ENCODE results near the gene NDN. TPM values are rescaled to one million over a fixed set of nuclear protein-coding genes. Genes with fewer than 3 reads are reported as not detected.
"Not testable (repeated sequence)": the region's sequence is repeated elsewhere in the genome, so short reads cannot be mapped to it uniquely, and the experiment has no call there.

Gene NDN, protein sequence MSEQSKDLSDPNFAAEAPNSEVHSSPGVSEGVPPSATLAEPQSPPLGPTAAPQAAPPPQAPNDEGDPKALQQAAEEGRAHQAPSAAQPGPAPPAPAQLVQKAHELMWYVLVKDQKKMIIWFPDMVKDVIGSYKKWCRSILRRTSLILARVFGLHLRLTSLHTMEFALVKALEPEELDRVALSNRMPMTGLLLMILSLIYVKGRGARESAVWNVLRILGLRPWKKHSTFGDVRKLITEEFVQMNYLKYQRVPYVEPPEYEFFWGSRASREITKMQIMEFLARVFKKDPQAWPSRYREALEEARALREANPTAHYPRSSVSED
- total RNA-seq (10 to 100 TPM; 17.1 to 54.1 (median 30.7) TPM), polyA plus RNA-seq (10 to 100 TPM; 10.4 to 20.8 (median 16.2) TPM)
- long read RNA-seq, donor 1, transcript NDN-202 (1 exons, 1,627 nt): major isoform, 103 of 103 reads
- long read RNA-seq, donor 1, partial matches to known transcripts: 0 of 103 reads
- long read RNA-seq, donor 1, other reads (novel, unspliced or antisense): 0 of 103 reads
- long read RNA-seq, donor 2, transcript NDN-202 (1 exons, 1,627 nt): major isoform, 87 of 88 reads
- long read RNA-seq, donor 2, partial matches to known transcripts: 0 of 88 reads
- long read RNA-seq, donor 2, other reads (novel, unspliced or antisense): 0 of 88 reads

DNA sequence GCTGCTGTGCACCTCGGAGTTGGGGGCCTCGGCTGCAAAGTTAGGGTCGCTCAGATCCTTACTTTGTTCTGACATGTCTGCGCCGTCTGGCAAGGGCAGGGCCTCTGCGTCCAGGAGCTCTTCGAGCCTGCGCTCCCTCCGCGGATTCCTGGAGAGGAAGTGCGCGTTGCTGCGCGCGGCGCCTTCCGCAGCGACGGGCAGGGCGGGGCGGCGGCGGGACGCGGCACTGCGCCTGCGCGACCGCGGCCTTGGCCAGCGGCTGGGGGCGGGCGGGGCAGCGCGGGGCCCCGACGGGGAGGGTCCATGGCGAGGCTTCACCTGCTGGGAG is at the start of gene NDN:
NDN (minus strand) TSS at position 163 of the 328 bp plus-strand sequence; CDS start at position 75, 88 bp downstream.
- Histone ChIP-seq H3K4me3 (peak within 1 kb of the TSS; percentile 21 to 70 (median 46)), H3K27me3 (replicated peaks in 1 of 7) (peaks cover 0 to 23% (median 0%) of the 10 kb centered on the region in 7 donors), H3K4me1 (peaks cover 0 to 8% (median 0%) of the 10 kb centered on the region in 6 donors), H3K27ac (peak within 1 kb of the TSS in 3 of 8 donors; percentile 42 to 54 (median 51)), H3K36me3 (no peaks in the 10 kb centered on the region), H3K9me3 (peaks cover 0 to 14% (median 0%) of the 10 kb centered on the region in 8 donors)
- intact Hi-C loops (cut with DNase I; ENCODE audit: low total_unique reads): no loop called here
- 22 to 32% (median 32%) methylated on average over 18 to 38 of the region's 38 CpGs for WGBS, 5 donors
- TF ChIP-seq, protein P1, sequence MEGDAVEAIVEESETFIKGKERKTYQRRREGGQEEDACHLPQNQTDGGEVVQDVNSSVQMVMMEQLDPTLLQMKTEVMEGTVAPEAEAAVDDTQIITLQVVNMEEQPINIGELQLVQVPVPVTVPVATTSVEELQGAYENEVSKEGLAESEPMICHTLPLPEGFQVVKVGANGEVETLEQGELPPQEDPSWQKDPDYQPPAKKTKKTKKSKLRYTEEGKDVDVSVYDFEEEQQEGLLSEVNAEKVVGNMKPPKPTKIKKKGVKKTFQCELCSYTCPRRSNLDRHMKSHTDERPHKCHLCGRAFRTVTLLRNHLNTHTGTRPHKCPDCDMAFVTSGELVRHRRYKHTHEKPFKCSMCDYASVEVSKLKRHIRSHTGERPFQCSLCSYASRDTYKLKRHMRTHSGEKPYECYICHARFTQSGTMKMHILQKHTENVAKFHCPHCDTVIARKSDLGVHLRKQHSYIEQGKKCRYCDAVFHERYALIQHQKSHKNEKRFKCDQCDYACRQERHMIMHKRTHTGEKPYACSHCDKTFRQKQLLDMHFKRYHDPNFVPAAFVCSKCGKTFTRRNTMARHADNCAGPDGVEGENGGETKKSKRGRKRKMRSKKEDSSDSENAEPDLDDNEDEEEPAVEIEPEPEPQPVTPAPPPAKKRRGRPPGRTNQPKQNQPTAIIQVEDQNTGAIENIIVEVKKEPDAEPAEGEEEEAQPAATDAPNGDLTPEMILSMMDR (IDR thresholded peaks at IDR 0.05 in 8 of 11, conservative IDR thresholded peaks at IDR 0.05 in 3 of 11): no peak
- peak; percentile 36 to 75 (median 71) for TF ChIP-seq POLR2AphosphoS5 (IDR thresholded peaks at IDR 0.05)
- DNase-seq: no peak

DNA sequence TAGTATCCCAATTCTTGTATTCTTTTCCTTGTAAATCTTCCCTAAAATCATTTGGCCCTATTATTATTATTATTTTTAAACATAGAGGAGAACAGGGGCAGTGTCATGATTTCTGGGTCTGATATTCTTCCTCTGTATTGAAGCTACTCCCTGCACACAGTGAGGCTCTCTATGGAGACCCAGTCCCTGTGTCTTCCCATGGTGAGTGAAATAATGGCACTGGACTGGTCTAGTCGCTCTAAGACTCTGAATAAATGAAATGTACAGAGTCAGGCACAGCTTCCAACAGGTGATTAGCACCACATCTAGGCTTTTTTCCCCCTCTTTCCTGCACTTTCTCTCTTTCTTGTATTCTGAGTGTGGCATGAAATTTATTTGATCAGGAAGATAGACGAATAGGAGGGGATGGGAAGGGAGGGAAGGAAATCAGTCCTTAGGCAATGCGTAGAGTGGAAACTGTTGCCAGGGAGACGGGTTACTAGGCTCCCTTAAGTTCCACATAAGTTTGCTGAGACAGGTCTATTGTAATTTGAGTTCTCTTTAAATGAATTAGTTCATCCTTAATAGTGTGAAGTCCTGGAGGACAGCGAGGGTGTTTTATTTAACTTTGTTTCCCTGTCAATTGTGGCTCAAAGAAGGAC is 49.0 kb upstream of the NDN start:
- TF ChIP-seq, protein P1 (IDR thresholded peaks at IDR 0.05 in 8 of 11, conservative IDR thresholded peaks at IDR 0.05 in 3 of 11): no peak
- TF ChIP-seq POLR2AphosphoS5 (IDR thresholded peaks at IDR 0.05) (no peak), POLR2A (IDR thresholded peaks at IDR 0.05) (no peak)
- WGBS, 5 donors: 37 to 50% (median 39%) methylated on average over 5 of the region's 5 CpGs
- Histone ChIP-seq H3K4me3 (no peak overlapping the region), H3K4me1 (no peaks in the 10 kb centered on the region), H3K36me3 (no peaks in the 10 kb centered on the region), H3K9me3 (peaks cover 0 to 16% (median 6%) of the 10 kb centered on the region in 8 donors), H3K27ac (no peak overlapping the region), H3K27me3 (replicated peaks in 1 of 7) (no peaks in the 10 kb centered on the region)
- DNase-seq: no peak
- intact Hi-C loops (cut with DNase I; ENCODE audit: low total_unique reads): no loop called here

DNA sequence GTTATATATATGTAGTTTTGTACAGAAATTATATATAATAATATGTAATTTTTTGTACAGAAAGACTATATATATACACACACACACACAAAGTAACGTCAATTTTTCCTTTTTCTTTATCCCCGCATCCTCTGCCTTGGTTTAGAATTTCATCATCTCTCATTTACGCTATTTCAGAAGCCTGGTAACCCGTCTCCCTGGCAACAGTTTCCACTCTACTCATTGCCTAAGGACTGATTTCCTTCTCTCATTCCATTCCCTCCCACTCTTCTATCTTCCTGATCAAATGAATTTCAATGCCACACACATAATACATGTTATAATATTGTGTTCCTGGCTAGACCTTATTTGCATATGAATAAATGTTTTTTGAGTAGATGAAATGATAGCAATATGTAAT is 47.8 kb upstream of the NDN start:
- Histone ChIP-seq H3K4me1 (no peaks in the 10 kb centered on the region), H3K9me3 (peaks cover 0 to 15% (median 5%) of the 10 kb centered on the region in 8 donors), H3K27ac (no peak overlapping the region), H3K4me3 (no peak overlapping the region), H3K27me3 (replicated peaks in 1 of 7) (no peaks in the 10 kb centered on the region), H3K36me3 (no peaks in the 10 kb centered on the region)
- no peak for DNase-seq
- intact Hi-C loops (cut with DNase I; ENCODE audit: low total_unique reads): no loop called here
- TF ChIP-seq, protein P1 (IDR thresholded peaks at IDR 0.05 in 8 of 11, conservative IDR thresholded peaks at IDR 0.05 in 3 of 11): no peak
- no peak for TF ChIP-seq POLR2AphosphoS5 (IDR thresholded peaks at IDR 0.05)
- TF ChIP-seq POLR2A (IDR thresholded peaks at IDR 0.05): no peak
- 60 to 81% (median 62%) methylated on average over 4 of the region's 4 CpGs for WGBS, 5 donors

DNA sequence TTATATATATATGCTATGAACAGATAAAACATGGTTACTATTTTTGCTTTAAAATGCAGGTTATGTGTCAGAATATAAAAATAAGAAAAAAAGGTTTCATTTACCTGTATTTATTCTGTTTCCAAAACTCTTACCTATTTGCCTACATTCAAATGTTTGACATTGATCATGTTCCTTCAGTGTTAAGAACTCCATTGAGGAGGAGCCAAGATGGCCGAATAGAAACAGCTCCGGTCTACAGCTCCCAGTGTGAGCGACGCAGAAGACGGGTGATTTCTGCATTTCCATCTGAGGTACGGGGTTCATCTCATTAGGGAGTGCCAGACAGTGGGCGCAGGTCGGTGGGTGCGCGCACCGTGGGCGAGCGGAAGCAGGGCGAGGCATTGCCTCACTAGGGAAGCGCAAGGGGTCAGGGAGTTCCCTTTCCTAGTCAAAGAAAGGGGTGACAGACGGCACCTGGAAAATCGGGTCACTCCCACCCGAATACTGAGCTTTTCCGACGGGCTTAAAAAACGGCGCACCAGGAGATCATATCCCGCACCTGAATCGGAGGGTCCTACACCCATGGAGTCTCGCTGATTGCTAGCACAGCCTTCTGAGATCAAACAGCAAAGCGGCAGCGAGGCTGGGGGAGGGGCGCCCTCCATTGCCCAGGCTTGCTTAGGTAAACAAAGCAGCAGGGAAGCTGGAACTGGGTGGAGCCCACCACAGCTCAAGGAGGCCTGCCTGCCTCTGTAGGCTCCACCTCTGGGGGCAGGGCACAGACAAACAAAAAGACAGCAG is 27.0 kb upstream of the NDN start:
- H3K27me3 ChIP-seq (replicated peaks in 1 of 7); H3K4me3 ChIP-seq; H3K36me3 ChIP-seq; H3K27ac ChIP-seq; intact Hi-C loops (cut with DNase I; ENCODE audit: low total_unique reads); DNase-seq; H3K4me1 ChIP-seq: not testable (repeated sequence)
- peaks cover 0 to 32% (median 2%) of the 10 kb centered on the region in 8 donors for H3K9me3 ChIP-seq
- WGBS, 5 donors: 79 to 88% (median 86%) methylated on average over 27 to 28 of the region's 28 CpGs

Data from spleen (tissue), 13 donors.